GM20431 (cell line): ENCODE results near the gene ZNF695.

Source experiments
- in situ Hi-C: fragments of 300-500 bp; cut with MseI, MboI; formaldehyde crosslinking; loops from one replicate; pipeline ENCODE4 v1.15.0; 2020; ENCODE audit warnings: low sequenced_read_pairs; ENCODE audit not compliant: unreplicated experiment

Gene ZNF695

DNA sequence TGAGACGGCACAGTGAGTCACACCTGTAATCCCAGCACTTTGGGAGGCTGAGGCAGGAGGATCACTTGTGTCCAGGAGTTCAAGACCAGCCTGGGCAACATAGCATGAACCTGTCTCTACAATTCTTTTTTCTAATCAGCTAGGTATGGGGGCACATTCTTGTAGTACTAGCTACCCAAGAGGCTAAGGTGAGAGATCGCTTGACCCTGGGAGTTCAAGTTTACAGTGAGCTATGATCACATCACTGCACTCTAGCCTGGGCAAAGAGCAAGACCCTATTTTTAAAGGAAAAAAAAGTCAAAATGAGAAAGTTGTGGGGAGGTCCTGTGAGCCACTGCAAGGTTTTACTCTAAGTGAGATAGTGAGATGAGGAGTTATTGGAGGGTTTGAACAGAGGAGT is 41.4 kb downstream of the ZNF695 start:
- in situ Hi-C loops: no loop called here

DNA sequence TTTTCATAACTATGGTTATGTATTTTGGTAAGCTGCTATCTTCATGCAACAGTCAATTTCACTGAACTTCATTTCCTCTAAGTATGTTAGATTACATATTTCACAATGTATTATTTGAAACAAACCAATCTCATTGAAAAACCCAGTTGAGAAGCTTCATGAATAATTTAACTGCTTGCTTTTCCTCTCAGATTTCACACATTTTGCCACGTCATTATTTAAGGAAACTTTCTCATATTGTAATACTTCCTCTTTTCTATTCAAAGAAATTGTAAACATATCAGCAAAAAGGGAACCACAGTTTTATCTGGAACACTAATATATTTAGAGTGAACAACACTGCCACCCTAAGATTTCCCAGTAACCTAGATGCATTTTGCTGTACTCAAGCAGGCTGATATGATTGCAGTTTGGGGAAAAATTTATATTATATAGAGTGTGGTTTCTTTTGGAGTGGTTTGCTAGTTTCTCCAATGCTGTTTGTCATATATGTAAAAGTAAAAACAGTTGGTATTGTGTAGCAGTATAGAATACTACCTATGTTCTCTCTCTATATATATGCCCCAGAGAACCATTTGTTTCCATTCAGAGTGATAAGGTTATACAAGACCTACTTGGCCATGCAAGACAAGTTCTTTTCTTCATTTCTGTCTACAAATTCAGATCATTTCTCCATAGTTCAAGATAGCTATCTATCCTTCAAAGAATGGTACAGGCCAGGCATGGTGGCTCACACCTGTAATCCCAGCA is 47.7 kb downstream of the ZNF695 start:
- in situ Hi-C loops: no loop called here

DNA sequence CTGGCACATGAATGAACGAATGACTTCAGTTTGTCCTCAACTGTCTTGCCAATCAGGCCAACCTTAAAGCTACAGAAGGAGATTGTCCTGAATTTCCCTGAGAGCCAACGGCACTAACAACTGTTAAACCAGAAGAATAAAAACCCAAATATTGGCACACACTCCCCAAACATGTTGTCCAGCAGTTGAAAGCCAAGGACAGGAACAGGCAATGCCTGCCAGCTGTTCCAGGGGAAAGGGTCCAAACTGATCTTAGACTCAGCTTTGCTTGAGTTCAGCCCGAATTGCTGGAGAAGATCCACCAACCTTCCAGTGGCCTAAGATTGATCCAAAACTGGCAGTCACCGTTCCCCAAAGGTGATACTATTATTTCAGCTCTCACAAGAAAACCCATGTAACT is 53.7 kb downstream of the ZNF695 start:
- in situ Hi-C loops: no loop called here

DNA sequence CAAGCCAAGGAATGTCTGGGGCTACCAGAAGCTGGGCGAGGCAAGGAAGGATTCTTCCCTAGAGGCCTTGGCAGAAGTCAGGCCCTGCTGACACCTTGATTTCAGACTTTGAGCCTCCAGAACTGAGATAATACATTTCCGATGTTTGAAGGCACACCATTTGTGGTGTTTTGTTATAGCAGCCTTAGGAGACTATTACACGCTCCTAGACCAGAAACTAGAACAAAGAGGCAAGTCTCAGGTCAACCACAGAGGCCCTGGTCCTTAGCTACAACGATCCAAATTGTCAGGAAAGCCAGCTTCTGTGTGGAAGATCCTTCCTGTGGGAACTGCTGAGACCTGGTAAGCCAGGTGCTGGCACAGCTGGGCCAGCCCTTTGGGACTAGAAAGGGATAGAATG is 56.4 kb downstream of the ZNF695 start:
- in situ Hi-C loops: no loop called here

DNA sequence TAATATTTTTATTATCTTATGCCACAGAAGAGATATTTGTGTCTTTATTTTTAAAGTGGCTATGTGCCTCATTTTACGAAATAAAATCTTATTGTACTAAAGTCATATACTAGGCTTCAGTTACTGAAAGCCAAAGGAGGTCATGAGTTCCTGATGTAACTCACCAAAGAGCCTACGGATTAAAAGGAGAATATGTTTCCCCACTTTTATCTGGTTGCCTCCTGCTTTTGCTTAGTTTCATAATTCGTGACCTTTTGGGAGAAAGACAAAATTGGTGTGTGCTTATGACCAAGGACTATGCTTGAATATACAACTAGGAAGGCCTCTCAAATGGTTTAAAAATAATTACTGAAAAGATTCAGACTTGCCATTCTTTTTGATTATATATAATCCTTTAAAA is 57.9 kb downstream of the ZNF695 start:
- in situ Hi-C loops: no loop called here

DNA sequence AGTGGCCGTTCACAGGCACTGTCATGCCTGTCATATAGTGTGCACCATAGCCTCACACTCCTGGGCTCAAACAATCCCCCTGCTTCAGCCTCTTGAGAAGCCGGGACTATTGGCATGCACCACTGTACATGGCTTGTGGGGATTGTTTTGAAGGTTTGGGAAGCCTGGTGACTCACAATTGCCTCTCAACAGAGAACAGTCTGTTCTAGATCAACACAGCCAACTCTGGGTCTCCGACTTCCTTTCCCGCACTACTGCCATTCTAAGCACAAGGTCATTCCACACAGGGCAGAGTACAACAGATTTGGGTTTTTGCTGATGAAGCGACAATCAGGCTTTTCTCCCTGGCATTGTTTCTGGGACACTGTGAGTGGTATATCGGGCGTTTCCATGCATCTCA is 60.6 kb downstream of the ZNF695 start:
- in situ Hi-C loops: no loop called here

DNA sequence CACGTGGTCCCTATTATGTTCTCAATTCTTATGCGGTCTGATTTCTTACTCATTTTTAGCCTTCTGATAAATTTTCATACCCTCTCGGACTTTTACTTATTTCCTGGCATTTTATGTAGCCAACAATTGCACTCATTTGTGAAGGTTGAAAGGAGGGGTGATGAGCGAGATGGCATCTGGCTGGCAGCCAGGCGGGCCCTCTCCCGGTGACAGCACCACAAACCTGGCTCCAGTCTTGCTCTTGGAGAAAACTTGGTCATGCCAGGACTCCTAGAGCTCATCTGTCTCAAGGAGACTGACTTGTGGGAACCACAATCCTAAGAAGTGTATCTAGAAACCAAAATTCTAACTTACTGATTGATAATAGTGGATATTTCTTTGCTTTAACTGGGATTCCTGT is 61.5 kb downstream of the ZNF695 start:
- in situ Hi-C loops: no loop called here
